Stimulated activated naive CD4-positive, alpha-beta T cell treated with Interleukin-2 at 50 U/mL for 16 hours (primary cell): ENCODE data around the gene SYNE2.
A peak's percentile ranks its signal among the peaks of the same experiment; 100 is the strongest.
"Not testable (repeated sequence)": the region's sequence is repeated elsewhere in the genome, so short reads cannot be mapped to it uniquely, and the experiment has no call there.

Source experiments
- DNase-seq: peaks from one replicate; lab custom pipeline; 2025; lab: John Stamatoyannopoulos, UW

The SYNE2 gene

GRCh38 chr14:63852817-63853731 is at the start of gene SYNE2:
SYNE2 (plus strand) TSS chr14:63853004; CDS start chr14:63909149, 56,145 bp downstream.
- DNase-seq = peak; percentile 79

- DNase-seq = not testable (repeated sequence)
These were observed 49.5 kb upstream of the SYNE2 start for GRCh38 chr14:63803221-63803791.

GRCh38 chr14:63806064-63806463 is 46.7 kb upstream of the SYNE2 start:
- DNase-seq = not testable (repeated sequence)

GRCh38 chr14:63811692-63812091 is 41.1 kb upstream of the SYNE2 start:
- DNase-seq = not testable (repeated sequence)

- DNase-seq = no peak
These were observed 19.1 kb upstream of the SYNE2 start for GRCh38 chr14:63833728-63834127.

GRCh38 chr14:63840981-63841380 is 11.8 kb upstream of the SYNE2 start:
- DNase-seq = peak; percentile 31

GRCh38 chr14:63843796-63844195 is 9.0 kb upstream of the SYNE2 start:
- no peak for DNase-seq

GRCh38 chr14:63848890-63849289 is 3.9 kb upstream of the SYNE2 start:
- DNase-seq = no peak

GRCh38 chr14:63852271-63852816 is 460 bp upstream of the SYNE2 start:
- no peak for DNase-seq

- peak; percentile 39 for DNase-seq
These were observed 1.1 kb downstream of the SYNE2 start for GRCh38 chr14:63853831-63854293.

- DNase-seq = no peak
These were observed 1.5 kb downstream of the SYNE2 start for GRCh38 chr14:63854330-63854729.

GRCh38 chr14:63855281-63855680 is 2.5 kb downstream of the SYNE2 start:
- no peak for DNase-seq

- peak; percentile 12 for DNase-seq
These were observed 4.7 kb downstream of the SYNE2 start for GRCh38 chr14:63857466-63858030.

- no peak for DNase-seq
These were observed 7.3 kb downstream of the SYNE2 start for GRCh38 chr14:63860146-63860545.

GRCh38 chr14:63862163-63862562 is 9.4 kb downstream of the SYNE2 start:
- DNase-seq = no peak

GRCh38 chr14:63863004-63863403 is 10.2 kb downstream of the SYNE2 start:
- no peak for DNase-seq

GRCh38 chr14:63864775-63865174 is 12.0 kb downstream of the SYNE2 start:
- DNase-seq = not testable (repeated sequence)

GRCh38 chr14:63867933-63868921 is 15.4 kb downstream of the SYNE2 start:
- no peak for DNase-seq

GRCh38 chr14:63869940-63870752 is 17.3 kb downstream of the SYNE2 start:
- DNase-seq = not testable (repeated sequence)

GRCh38 chr14:63870753-63871037 is 17.9 kb downstream of the SYNE2 start:
- not testable (repeated sequence) for DNase-seq

GRCh38 chr14:63874223-63874622 is 21.4 kb downstream of the SYNE2 start:
- DNase-seq = no peak
